Measurements from ENCODE around the gene FIS1. TPM values are rescaled to one million over a fixed set of nuclear protein-coding genes. Genes with fewer than 3 reads are reported as not detected.

The FIS1 gene
- total RNA-seq, 4 donors from 2014 or later = 319 to 467 (median 364) TPM

DNA sequence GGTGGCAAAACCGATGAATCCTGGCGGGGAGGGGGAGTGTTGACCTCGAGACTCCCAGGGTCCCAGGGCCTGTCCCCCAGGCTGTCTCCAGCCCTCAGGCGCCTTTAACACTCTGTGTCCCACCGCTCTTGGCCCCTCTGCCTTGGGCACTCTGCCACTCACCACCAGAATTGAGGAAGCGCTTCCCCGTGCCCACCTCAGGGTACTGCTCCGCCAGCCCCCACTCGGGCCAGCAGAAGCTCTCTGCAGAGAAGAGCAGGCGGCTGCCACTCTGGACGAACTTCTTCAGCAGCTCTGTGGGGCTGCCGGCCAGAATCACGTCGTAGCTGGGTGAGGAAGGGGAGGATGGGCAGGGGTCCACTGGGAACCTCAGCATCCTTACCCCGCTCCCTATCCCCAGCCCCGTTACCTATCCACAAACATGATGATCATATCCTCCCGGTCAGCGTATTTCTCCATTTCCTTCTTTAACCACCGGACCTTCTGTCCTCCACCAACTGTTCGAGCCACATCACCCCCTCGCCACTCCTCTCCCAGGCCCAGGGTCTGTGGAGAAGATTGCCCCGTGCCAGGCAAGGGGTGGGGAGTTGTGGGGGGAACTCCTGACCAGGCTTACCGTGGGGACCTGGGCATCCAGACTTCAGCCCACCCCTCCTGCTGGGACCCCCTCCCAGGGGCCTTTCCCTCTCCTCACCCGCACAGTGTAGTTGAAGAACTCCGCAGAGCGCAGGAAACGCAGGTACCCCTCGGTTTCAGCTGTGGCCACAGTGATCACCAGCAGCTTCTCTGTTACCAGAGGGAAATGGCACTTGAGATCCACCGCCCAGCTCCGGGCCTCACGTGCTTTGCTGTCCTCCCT lies 28.7 kb downstream of the FIS1 start:
- Histone ChIP-seq H3K9me3 (no peaks in the 10 kb centered on the region), H3K4me1 (peaks cover 23 to 32% of the 10 kb centered on the region in 2 donors), H3K4me3 (peak overlapping the region; percentile 68 to 91 (median 74)), H3K36me3 (peaks cover 0 to 40% of the 10 kb centered on the region in 2 donors), H3K27ac (peak overlapping the region in 1 of 4 donors; percentile 88), H3K27me3 (no peaks in the 10 kb centered on the region)
- no peak for DNase-seq
- ATAC-seq = no peak
- intact Hi-C loops (cut with DNase I; ENCODE audit: low total_unique reads) = loop anchor here (5.0 kb wide), 1 partner anchor 339 kb away; the partner anchor contains the start of gene SRRT
- in situ Hi-C loops (cut with MboI; ENCODE audit: low sequenced_read_pairs in 4 of 4) = no loop called here
- TF ChIP-seq, protein P1, sequence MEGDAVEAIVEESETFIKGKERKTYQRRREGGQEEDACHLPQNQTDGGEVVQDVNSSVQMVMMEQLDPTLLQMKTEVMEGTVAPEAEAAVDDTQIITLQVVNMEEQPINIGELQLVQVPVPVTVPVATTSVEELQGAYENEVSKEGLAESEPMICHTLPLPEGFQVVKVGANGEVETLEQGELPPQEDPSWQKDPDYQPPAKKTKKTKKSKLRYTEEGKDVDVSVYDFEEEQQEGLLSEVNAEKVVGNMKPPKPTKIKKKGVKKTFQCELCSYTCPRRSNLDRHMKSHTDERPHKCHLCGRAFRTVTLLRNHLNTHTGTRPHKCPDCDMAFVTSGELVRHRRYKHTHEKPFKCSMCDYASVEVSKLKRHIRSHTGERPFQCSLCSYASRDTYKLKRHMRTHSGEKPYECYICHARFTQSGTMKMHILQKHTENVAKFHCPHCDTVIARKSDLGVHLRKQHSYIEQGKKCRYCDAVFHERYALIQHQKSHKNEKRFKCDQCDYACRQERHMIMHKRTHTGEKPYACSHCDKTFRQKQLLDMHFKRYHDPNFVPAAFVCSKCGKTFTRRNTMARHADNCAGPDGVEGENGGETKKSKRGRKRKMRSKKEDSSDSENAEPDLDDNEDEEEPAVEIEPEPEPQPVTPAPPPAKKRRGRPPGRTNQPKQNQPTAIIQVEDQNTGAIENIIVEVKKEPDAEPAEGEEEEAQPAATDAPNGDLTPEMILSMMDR (IDR thresholded peaks at IDR 0.05 in 4 of 5, conservative IDR thresholded peaks at IDR 0.05 in 1 of 5) = no peak
- TF ChIP-seq POLR2A (IDR thresholded peaks at IDR 0.05) = no peak

DNA sequence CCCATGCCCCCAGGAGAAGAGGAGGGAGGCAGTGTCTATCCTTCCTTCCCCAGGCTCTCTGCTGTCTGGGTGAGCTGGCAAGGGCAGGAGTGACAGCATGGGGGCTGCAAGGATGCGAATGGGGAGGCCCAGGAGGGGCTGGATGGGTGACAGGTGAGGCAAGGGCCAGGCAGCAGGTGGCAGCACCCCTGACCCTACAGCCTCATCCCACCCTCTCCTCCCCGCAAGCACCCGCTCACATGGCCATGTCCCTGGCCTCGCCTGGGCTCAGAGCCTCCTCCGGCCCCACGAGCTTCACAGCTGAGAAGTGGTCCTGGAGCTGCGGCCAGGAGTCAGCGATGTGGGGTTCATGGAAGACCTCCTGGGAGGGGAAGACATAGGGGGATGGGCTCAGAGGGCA lies 32.9 kb downstream of the FIS1 start:
- peaks cover 0 to 63% of the 10 kb centered on the region in 2 donors for H3K36me3 ChIP-seq
- peaks cover 8 to 9% of the 10 kb centered on the region in 2 donors for H3K4me1 ChIP-seq
- H3K4me3 ChIP-seq = no peak overlapping the region
- H3K27ac ChIP-seq = no peak overlapping the region
- no peak for DNase-seq
- intact Hi-C loops (cut with DNase I; ENCODE audit: low total_unique reads) = no loop called here
- H3K9me3 ChIP-seq = no peaks in the 10 kb centered on the region
- no peaks in the 10 kb centered on the region for H3K27me3 ChIP-seq
- in situ Hi-C loops (cut with MboI; ENCODE audit: low sequenced_read_pairs in 4 of 4) = no loop called here
- no peak for TF ChIP-seq POLR2A (IDR thresholded peaks at IDR 0.05)
- TF ChIP-seq, protein P1 (IDR thresholded peaks at IDR 0.05 in 4 of 5, conservative IDR thresholded peaks at IDR 0.05 in 1 of 5) = no peak
- no peak for ATAC-seq

DNA sequence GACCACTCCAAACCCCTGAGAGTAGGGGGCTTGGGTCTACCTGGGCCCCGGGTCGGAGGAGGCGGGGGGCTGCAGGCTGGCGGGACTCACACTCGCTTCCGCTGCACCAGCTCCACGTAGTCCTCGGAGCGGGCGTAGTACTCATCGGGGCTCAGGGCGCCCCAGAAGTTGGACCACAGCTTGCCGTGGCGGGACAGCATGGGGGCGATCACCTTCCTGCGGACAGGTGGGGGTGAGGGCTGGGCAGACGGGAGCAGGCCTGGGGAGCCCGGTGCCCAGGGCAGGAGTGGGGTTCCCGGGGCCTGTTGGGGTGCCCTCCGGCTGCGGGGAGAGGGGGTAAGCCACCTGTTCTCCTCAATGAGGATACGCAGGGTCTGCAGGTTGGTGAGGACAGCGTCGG lies 33.4 kb downstream of the FIS1 start:
- in situ Hi-C loops (cut with MboI; ENCODE audit: low sequenced_read_pairs in 4 of 4) = no loop called here
- peaks cover 0 to 64% of the 10 kb centered on the region in 2 donors for H3K36me3 ChIP-seq
- ATAC-seq (no peak), DNase-seq (no peak)
- no peak overlapping the region for H3K27ac ChIP-seq
- intact Hi-C loops (cut with DNase I; ENCODE audit: low total_unique reads) = no loop called here
- H3K4me3 ChIP-seq = no peak overlapping the region
- no peaks in the 10 kb centered on the region for H3K9me3 ChIP-seq
- no peak for TF ChIP-seq POLR2A (IDR thresholded peaks at IDR 0.05)
- TF ChIP-seq, protein P1 (IDR thresholded peaks at IDR 0.05 in 4 of 5, conservative IDR thresholded peaks at IDR 0.05 in 1 of 5) = no peak
- no peaks in the 10 kb centered on the region for H3K27me3 ChIP-seq
- peaks cover 4% of the 10 kb centered on the region in 2 donors for H3K4me1 ChIP-seq

DNA sequence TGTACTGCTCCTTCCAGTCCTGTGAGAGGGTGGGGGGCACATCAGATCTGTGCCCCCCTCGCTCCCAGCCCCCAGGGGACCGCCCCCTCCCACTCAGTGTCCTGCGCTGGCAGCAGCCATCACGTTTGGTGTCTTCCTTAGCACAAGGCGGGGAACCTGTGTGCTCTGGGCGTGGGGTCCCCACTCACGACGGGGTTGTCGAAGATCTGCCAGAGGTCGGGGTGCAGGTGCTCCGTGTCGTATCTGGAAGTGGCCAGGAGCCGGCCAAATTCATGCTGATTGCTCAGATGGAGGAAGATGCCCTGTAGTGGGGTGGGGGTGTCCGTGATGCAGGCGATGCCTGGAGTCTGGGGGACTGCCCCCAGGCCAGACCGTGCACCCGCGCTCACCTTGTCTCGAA lies 34.7 kb downstream of the FIS1 start:
- no peaks in the 10 kb centered on the region for H3K27me3 ChIP-seq
- in situ Hi-C loops (cut with MboI; ENCODE audit: low sequenced_read_pairs in 4 of 4) (no loop called here), intact Hi-C loops (cut with DNase I; ENCODE audit: low total_unique reads) (no loop called here)
- peaks cover 0 to 56% of the 10 kb centered on the region in 2 donors for H3K36me3 ChIP-seq
- H3K9me3 ChIP-seq = no peaks in the 10 kb centered on the region
- no peaks in the 10 kb centered on the region for H3K4me1 ChIP-seq
- DNase-seq (no peak), ATAC-seq (no peak)
- no peak overlapping the region for H3K4me3 ChIP-seq
- H3K27ac ChIP-seq = no peak overlapping the region
- no peak for TF ChIP-seq POLR2A (IDR thresholded peaks at IDR 0.05)
- TF ChIP-seq, protein P1 (IDR thresholded peaks at IDR 0.05 in 4 of 5, conservative IDR thresholded peaks at IDR 0.05 in 1 of 5) = no peak

All from gastrocnemius medialis (tissue), 4 donors.